ENCODE results near the gene MDFIC2. TPM values are rescaled to one million over a fixed set of nuclear protein-coding genes. Genes with fewer than 3 reads are reported as not detected.

Gene MDFIC2
- total RNA-seq, 5 donors from 2014 or later (not counting 1 experiment from before 2014, with no cell fraction given), result not detected

DNA sequence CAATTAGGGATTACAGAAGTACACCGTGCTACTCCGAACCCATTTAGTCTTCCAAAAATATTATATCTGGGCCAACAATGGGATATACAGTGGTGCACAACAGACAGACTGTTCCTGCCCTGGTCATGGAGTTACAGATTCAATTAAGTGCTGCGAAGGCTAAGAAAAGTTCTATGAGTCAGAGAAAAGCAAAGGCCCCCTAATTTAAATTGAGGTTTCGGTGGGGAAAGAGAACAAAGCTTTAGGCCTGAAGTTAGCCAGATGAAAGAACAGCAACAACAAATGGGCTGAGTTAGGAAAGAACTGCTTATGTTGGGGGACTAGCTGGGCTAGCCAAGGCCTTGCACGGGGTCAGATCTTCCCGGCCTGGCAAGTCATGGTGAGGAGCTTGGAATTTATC is 131.8 kb downstream of the MDFIC2 start:
- ATAC-seq (replicated peaks in 1 of 4) (no peak), DNase-seq (no peak)
- Histone ChIP-seq H3K4me1 (ENCODE audit: control insufficient read depth in 1 of 2, extremely low read depth in 1 of 2, insufficient read depth in 2 of 2, low read length in 2 of 2) (no peaks in the 10 kb centered on the region), H3K27ac (ENCODE audit: low read length) (no peak overlapping the region), H3K4me3 (ENCODE audit: control insufficient read depth in 1 of 2, extremely low read depth in 1 of 2, low read length in 1 of 2) (no peak overlapping the region), H3K36me3 (ENCODE audit: control insufficient read depth in 2 of 2, extremely low read depth in 1 of 2, insufficient read depth in 1 of 2, low read length in 1 of 2) (no peaks in the 10 kb centered on the region), H3K27me3 (replicated peaks in 1 of 2; ENCODE audit: control insufficient read depth in 2 of 2, extremely low read depth in 1 of 2, insufficient read depth in 2 of 2, low read length in 1 of 2) (peaks cover 0 to 4% of the 10 kb centered on the region in 2 experiments), H3K9me3 (no peaks in the 10 kb centered on the region)
- no peak overlapping the region for H3K27ac Mint-ChIP-seq
- WGBS (ENCODE audit: insufficient coverage), result 68% methylated on average over 3 of the region's 6 CpGs
- H3K9me3 Mint-ChIP-seq, result no peaks in the 10 kb centered on the region
- H3K4me3 Mint-ChIP-seq, result no peak overlapping the region
- CTCF ChIA-PET, result no interaction called here
- H3K36me3 Mint-ChIP-seq, result no peaks in the 10 kb centered on the region
- no peaks in the 10 kb centered on the region for H3K4me1 Mint-ChIP-seq
- H3K27me3 Mint-ChIP-seq, result peaks cover 0 to 13% of the 10 kb centered on the region in 2 donors
- POLR2A ChIA-PET, result no interaction called here

- DNase-seq, result no peak
- Mint-ChIP-seq H3K27me3 (peaks cover 0 to 14% of the 10 kb centered on the region in 2 donors), H3K4me1 (no peaks in the 10 kb centered on the region), H3K27ac (no peak overlapping the region), H3K9me3 (no peaks in the 10 kb centered on the region), H3K4me3 (no peak overlapping the region), H3K36me3 (no peaks in the 10 kb centered on the region)
- Histone ChIP-seq H3K4me3 (ENCODE audit: control insufficient read depth in 1 of 2, extremely low read depth in 1 of 2, low read length in 1 of 2) (no peak overlapping the region), H3K36me3 (ENCODE audit: control insufficient read depth in 2 of 2, extremely low read depth in 1 of 2, insufficient read depth in 1 of 2, low read length in 1 of 2) (no peaks in the 10 kb centered on the region), H3K27me3 (replicated peaks in 1 of 2; ENCODE audit: control insufficient read depth in 2 of 2, extremely low read depth in 1 of 2, insufficient read depth in 2 of 2, low read length in 1 of 2) (peaks cover 0 to 5% of the 10 kb centered on the region in 2 experiments), H3K9me3 (no peaks in the 10 kb centered on the region), H3K4me1 (ENCODE audit: control insufficient read depth in 1 of 2, extremely low read depth in 1 of 2, insufficient read depth in 2 of 2, low read length in 2 of 2) (no peaks in the 10 kb centered on the region), H3K27ac (ENCODE audit: low read length) (no peak overlapping the region)
- ChIA-PET POLR2A (no interaction called here), CTCF (no interaction called here)
- 68% methylated on average over 2 of the region's 3 CpGs for WGBS (ENCODE audit: insufficient coverage)
- ATAC-seq (replicated peaks in 1 of 4), result no peak
Measured at GRCh38 chr3:70179111-70179510, 133.3 kb downstream of the MDFIC2 start.

DNA sequence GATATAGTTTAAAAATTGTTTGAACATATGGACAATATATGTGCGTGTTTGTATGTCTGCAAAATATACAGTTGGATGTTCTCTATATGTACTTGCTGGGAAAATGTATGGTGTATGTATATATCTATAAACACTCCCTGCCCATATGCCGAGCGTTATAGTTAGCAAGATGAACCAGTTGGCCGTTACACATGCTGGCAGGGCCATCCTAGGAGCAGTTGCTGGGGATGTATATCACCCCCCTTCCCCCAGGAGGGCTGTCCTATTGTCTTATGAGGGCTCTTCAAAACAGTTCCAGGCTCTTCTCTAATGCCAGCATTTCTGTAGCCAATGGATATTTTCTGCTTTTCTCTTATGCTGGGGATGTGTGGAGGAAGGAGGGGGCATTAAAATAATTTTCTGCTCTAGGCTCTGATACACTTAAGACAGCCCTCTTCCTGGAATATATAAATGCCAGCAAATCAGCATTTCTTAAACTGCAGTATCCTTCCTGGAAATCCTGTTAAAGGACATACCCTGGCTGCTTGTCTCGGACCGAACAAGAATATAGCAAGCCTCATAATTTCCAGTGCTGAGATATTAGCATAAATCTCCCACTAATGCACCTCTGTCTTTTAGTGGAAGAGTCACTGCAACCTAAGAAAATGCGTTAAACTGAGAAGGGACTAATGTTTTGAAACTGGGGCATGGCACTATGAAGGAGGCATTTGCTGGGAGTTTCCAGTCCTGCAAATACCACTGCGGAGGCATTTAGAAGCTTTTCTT is 134.4 kb downstream of the MDFIC2 start:
- no peak overlapping the region for H3K27ac ChIP-seq (ENCODE audit: low read length)
- no peak for DNase-seq
- no peak overlapping the region for H3K27ac Mint-ChIP-seq
- peaks cover 0 to 6% of the 10 kb centered on the region in 2 experiments for H3K27me3 ChIP-seq (replicated peaks in 1 of 2; ENCODE audit: control insufficient read depth in 2 of 2, extremely low read depth in 1 of 2, insufficient read depth in 2 of 2, low read length in 1 of 2)
- no peaks in the 10 kb centered on the region for H3K36me3 Mint-ChIP-seq
- 95% methylated on average over 4 of the region's 8 CpGs for WGBS (ENCODE audit: insufficient coverage)
- ChIA-PET CTCF (no interaction called here), POLR2A (no interaction called here)
- H3K4me3 Mint-ChIP-seq, result no peak overlapping the region
- H3K27me3 Mint-ChIP-seq, result peaks cover 0 to 13% of the 10 kb centered on the region in 2 donors
- H3K9me3 Mint-ChIP-seq, result no peaks in the 10 kb centered on the region
- ATAC-seq (replicated peaks in 1 of 4), result no peak
- H3K36me3 ChIP-seq (ENCODE audit: control insufficient read depth in 2 of 2, extremely low read depth in 1 of 2, insufficient read depth in 1 of 2, low read length in 1 of 2), result no peaks in the 10 kb centered on the region
- no peaks in the 10 kb centered on the region for H3K9me3 ChIP-seq
- no peaks in the 10 kb centered on the region for H3K4me1 ChIP-seq (ENCODE audit: control insufficient read depth in 1 of 2, extremely low read depth in 1 of 2, insufficient read depth in 2 of 2, low read length in 2 of 2)
- H3K4me1 Mint-ChIP-seq, result no peaks in the 10 kb centered on the region
- H3K4me3 ChIP-seq (ENCODE audit: control insufficient read depth in 1 of 2, extremely low read depth in 1 of 2, low read length in 1 of 2), result no peak overlapping the region

DNA sequence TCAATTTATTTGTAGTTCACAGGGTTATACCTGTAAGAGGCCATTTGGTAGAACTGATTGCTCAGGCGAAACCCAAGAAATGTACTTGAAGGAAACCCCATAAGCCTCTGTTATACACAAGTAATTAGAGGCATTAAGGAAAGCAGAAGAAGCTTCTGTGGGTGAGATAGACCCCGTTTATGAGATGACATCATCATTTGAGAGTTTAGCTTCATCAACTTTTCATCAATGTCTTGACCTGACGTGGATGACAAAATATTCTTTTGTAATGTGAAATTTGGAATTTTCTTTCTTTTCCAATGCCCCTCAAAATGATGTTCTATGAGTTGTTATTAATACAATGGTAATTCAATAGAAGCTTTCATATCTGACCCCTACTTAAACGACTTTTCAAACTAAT is 136.2 kb downstream of the MDFIC2 start:
- Mint-ChIP-seq H3K4me1 (no peaks in the 10 kb centered on the region), H3K36me3 (no peaks in the 10 kb centered on the region), H3K27me3 (peaks cover 2 to 12% of the 10 kb centered on the region in 2 donors), H3K4me3 (no peak overlapping the region), H3K27ac (no peak overlapping the region), H3K9me3 (no peaks in the 10 kb centered on the region)
- Histone ChIP-seq H3K4me1 (ENCODE audit: control insufficient read depth in 1 of 2, extremely low read depth in 1 of 2, insufficient read depth in 2 of 2, low read length in 2 of 2) (no peaks in the 10 kb centered on the region), H3K9me3 (no peaks in the 10 kb centered on the region), H3K27me3 (replicated peaks in 1 of 2; ENCODE audit: control insufficient read depth in 2 of 2, extremely low read depth in 1 of 2, insufficient read depth in 2 of 2, low read length in 1 of 2) (peaks cover 0 to 3% of the 10 kb centered on the region in 2 experiments), H3K36me3 (ENCODE audit: control insufficient read depth in 2 of 2, extremely low read depth in 1 of 2, insufficient read depth in 1 of 2, low read length in 1 of 2) (no peaks in the 10 kb centered on the region), H3K4me3 (ENCODE audit: control insufficient read depth in 1 of 2, extremely low read depth in 1 of 2, low read length in 1 of 2) (no peak overlapping the region), H3K27ac (ENCODE audit: low read length) (no peak overlapping the region)
- ATAC-seq (replicated peaks in 1 of 4) (no peak), DNase-seq (no peak)
- ChIA-PET CTCF (no interaction called here), POLR2A (no interaction called here)
- no CpG with 5 or more reads among the region's 4 CpGs for WGBS (ENCODE audit: insufficient coverage)

- H3K9me3 Mint-ChIP-seq, result peaks cover 0 to 2% (median 0%) of the 10 kb centered on the region in 3 donors
- ChIA-PET CTCF (no interaction called here), POLR2A (no interaction called here)
- no peak overlapping the region for H3K27ac ChIP-seq (ENCODE audit: low read length)
- no CpG with 5 or more reads among the region's 1 CpG for WGBS (ENCODE audit: insufficient coverage)
- no peak overlapping the region for H3K27ac Mint-ChIP-seq
- DNase-seq (no peak), ATAC-seq (replicated peaks in 1 of 4) (no peak)
- H3K9me3 ChIP-seq, result no peaks in the 10 kb centered on the region
- H3K36me3 ChIP-seq (ENCODE audit: control insufficient read depth in 2 of 2, extremely low read depth in 1 of 2, insufficient read depth in 1 of 2, low read length in 1 of 2), result no peaks in the 10 kb centered on the region
- H3K4me1 ChIP-seq (ENCODE audit: control insufficient read depth in 1 of 2, extremely low read depth in 1 of 2, insufficient read depth in 2 of 2, low read length in 2 of 2), result no peaks in the 10 kb centered on the region
- H3K36me3 Mint-ChIP-seq, result no peaks in the 10 kb centered on the region
- H3K27me3 Mint-ChIP-seq, result peaks cover 2 to 4% of the 10 kb centered on the region in 2 donors
- peaks cover 0 to 2% of the 10 kb centered on the region in 2 experiments for H3K27me3 ChIP-seq (replicated peaks in 1 of 2; ENCODE audit: control insufficient read depth in 2 of 2, extremely low read depth in 1 of 2, insufficient read depth in 2 of 2, low read length in 1 of 2)
- no peak overlapping the region for H3K4me3 ChIP-seq (ENCODE audit: control insufficient read depth in 1 of 2, extremely low read depth in 1 of 2, low read length in 1 of 2)
- H3K4me1 Mint-ChIP-seq, result no peaks in the 10 kb centered on the region
- H3K4me3 Mint-ChIP-seq, result no peak overlapping the region
Measured at GRCh38 chr3:70156808-70157207, 155.6 kb downstream of the MDFIC2 start.

GRCh38 chr3:70150599-70150998 is 161.8 kb downstream of the MDFIC2 start:
- Histone ChIP-seq H3K27me3 (replicated peaks in 1 of 2; ENCODE audit: control insufficient read depth in 2 of 2, extremely low read depth in 1 of 2, insufficient read depth in 2 of 2, low read length in 1 of 2) (peaks cover 0 to 3% of the 10 kb centered on the region in 2 experiments), H3K27ac (ENCODE audit: low read length) (no peak overlapping the region), H3K4me1 (ENCODE audit: control insufficient read depth in 1 of 2, extremely low read depth in 1 of 2, insufficient read depth in 2 of 2, low read length in 2 of 2) (no peaks in the 10 kb centered on the region), H3K36me3 (ENCODE audit: control insufficient read depth in 2 of 2, extremely low read depth in 1 of 2, insufficient read depth in 1 of 2, low read length in 1 of 2) (no peaks in the 10 kb centered on the region), H3K9me3 (no peaks in the 10 kb centered on the region), H3K4me3 (ENCODE audit: control insufficient read depth in 1 of 2, extremely low read depth in 1 of 2, low read length in 1 of 2) (no peak overlapping the region)
- H3K9me3 Mint-ChIP-seq, result peaks cover 0 to 3% (median 2%) of the 10 kb centered on the region in 3 donors
- H3K27me3 Mint-ChIP-seq, result peaks cover 0 to 3% of the 10 kb centered on the region in 2 donors
- no peak overlapping the region for H3K27ac Mint-ChIP-seq
- H3K36me3 Mint-ChIP-seq, result no peaks in the 10 kb centered on the region
- H3K4me1 Mint-ChIP-seq, result no peaks in the 10 kb centered on the region
- H3K4me3 Mint-ChIP-seq, result no peak overlapping the region
- DNase-seq (no peak), ATAC-seq (replicated peaks in 1 of 4) (no peak)
- WGBS (ENCODE audit: insufficient coverage), result no CpG with 5 or more reads among the region's 3 CpGs
- POLR2A ChIA-PET, result no interaction called here
- CTCF ChIA-PET, result no interaction called here
